Activated CD8-positive, alpha-beta T cell treated with anti-CD3 and anti-CD28 coated beads for 36 hours (primary cell): ENCODE data around the gene UPF3A. TPM values are rescaled to one million over a fixed set of nuclear protein-coding genes. Genes with fewer than 3 reads are reported as not detected.
A peak's percentile ranks its signal among the peaks of the same experiment; 100 is the strongest.

Experiments used
- ATAC-seq: fragments of 200-7000 bp; cut with Tn5 transposase; one replicate; pipeline ENCODE4 v1.10.0; 2021; ENCODE audit warnings: mild to moderate bottlenecking, moderate library complexity
- CTCF ChIA-PET: fragments of 350-600 bp; sonication (Branson Sonifier 250); formaldehyde crosslinking; loops from one replicate; lab custom pipeline; 2021; ENCODE audit warnings: antibody characterized with exemption; lab: Charles Lee
- POLR2A ChIA-PET: fragments of 350-600 bp; sonication (Branson Sonifier 250); formaldehyde crosslinking; loops from one replicate; lab custom pipeline; 2021; ENCODE audit warnings: antibody characterized with exemption; lab: Charles Lee
- DNase-seq: peaks from one replicate; pipeline ENCODE4 v3.0.0-alpha.2; 2020
- H3K27ac Mint-ChIP-seq: one replicate; pipeline ENCODE4 v1.8.0; 2021; ENCODE audit warnings: mild to moderate bottlenecking, mixed read lengths
- H3K27me3 Mint-ChIP-seq: one replicate; pipeline ENCODE4 v1.8.0; 2021; ENCODE audit warnings: mixed read lengths
- H3K36me3 Mint-ChIP-seq: one replicate; pipeline ENCODE4 v1.8.0; 2021; ENCODE audit warnings: low read depth, mixed read lengths
- H3K4me1 Mint-ChIP-seq: one replicate; pipeline ENCODE4 v1.8.0; 2021; ENCODE audit warnings: low read depth, mixed read lengths
- H3K4me3 Mint-ChIP-seq: one replicate; pipeline ENCODE4 v1.8.0; 2021; ENCODE audit warnings: mild to moderate bottlenecking, moderate library complexity, mixed read lengths
- H3K9me3 Mint-ChIP-seq: one replicate; pipeline ENCODE4 v1.8.0; 2021; ENCODE audit warnings: mixed read lengths
- CTCF ChIP-seq: fragments of 200-600 bp; IDR thresholded peaks from one replicate; pipeline ENCODE4 v1.8.0; 2022; ENCODE audit warnings: antibody characterized with exemption, mild to moderate bottlenecking
- intact Hi-C: fragments of 100-400 bp; cut with micrococcal nuclease; formaldehyde crosslinking; loops from one replicate; pipeline ENCODE4 v1.10.0; 2022
- total RNA-seq, 2 experiments: library from RNA; stranded (reverse); gene quantifications; one replicate each; pipeline ENCODE4 v1.2.3, GENCODE V29; 2021

UPF3A gene
- total RNA-seq, 2 experiments from 2014 or later = 36.7 TPM

GRCh38 chr13:114296902-114297301, 15.5 kb downstream of the UPF3A start:
- POLR2A ChIA-PET = no interaction called here

GRCh38 chr13:114298866-114299265, 17.5 kb downstream of the UPF3A start:
- intact Hi-C loops = no loop called here
- ATAC-seq = no peak
- CTCF ChIA-PET = no interaction called here
- no peak for TF ChIP-seq CTCF
- Mint-ChIP-seq H3K4me1 (no peaks in the 10 kb centered on the region), H3K4me3 (no peak overlapping the region), H3K27ac (peak overlapping the region; percentile 18), H3K36me3 (peaks cover 27% of the 10 kb centered on the region), H3K9me3 (no peaks in the 10 kb centered on the region), H3K27me3 (no peaks in the 10 kb centered on the region)
- DNase-seq = no peak
- POLR2A ChIA-PET = no interaction called here

More at GRCh38 chr13:114296902-114297301, 15.5 kb downstream of the UPF3A start:
- no peaks in the 10 kb centered on the region for H3K27me3 Mint-ChIP-seq
- H3K4me3 Mint-ChIP-seq = no peak overlapping the region
- no peak overlapping the region for H3K27ac Mint-ChIP-seq
- no peaks in the 10 kb centered on the region for H3K9me3 Mint-ChIP-seq
- peaks cover 32% of the 10 kb centered on the region for H3K36me3 Mint-ChIP-seq
- no peak for DNase-seq
- H3K4me1 Mint-ChIP-seq = peaks cover 2% of the 10 kb centered on the region
- no peak for TF ChIP-seq CTCF
- intact Hi-C loops = no loop called here
- CTCF ChIA-PET = no interaction called here
- no peak for ATAC-seq

GRCh38 chr13:114299604-114300305, 18.4 kb downstream of the UPF3A start:
- Mint-ChIP-seq H3K27me3 (no peaks in the 10 kb centered on the region), H3K4me3 (no peak overlapping the region), H3K4me1 (no peaks in the 10 kb centered on the region), H3K27ac (peak overlapping the region; percentile 18), H3K9me3 (no peaks in the 10 kb centered on the region), H3K36me3 (peaks cover 27% of the 10 kb centered on the region)
- CTCF ChIA-PET = no interaction called here
- no peak for DNase-seq
- TF ChIP-seq CTCF = no peak
- ATAC-seq = no peak
- intact Hi-C loops = no loop called here
- POLR2A ChIA-PET = no interaction called here

- intact Hi-C loops = no loop called here
- ChIA-PET CTCF (no interaction called here), POLR2A (interaction anchor here (1.3 kb wide), 1 partner anchor 10 kb away, joined by 3 read pairs; no protein-coding TSS in a partner anchor)
- ATAC-seq = no peak
- no peaks in the 10 kb centered on the region for H3K27me3 Mint-ChIP-seq
- H3K4me1 Mint-ChIP-seq = no peaks in the 10 kb centered on the region
- H3K9me3 Mint-ChIP-seq = no peaks in the 10 kb centered on the region
- DNase-seq = no peak
- H3K4me3 Mint-ChIP-seq = no peak overlapping the region
- H3K27ac Mint-ChIP-seq = no peak overlapping the region
- TF ChIP-seq CTCF = no peak
- peaks cover 28% of the 10 kb centered on the region for H3K36me3 Mint-ChIP-seq
These were observed 22.4 kb downstream of the UPF3A start for GRCh38 chr13:114303700-114304327.
